ENCODE results near the gene PPP2R5C.

The PPP2R5C gene

GRCh38 chr14:101873076-101873825 lies 111.7 kb downstream of the PPP2R5C start:
- ChIA-PET POLR2A (no interaction called here), CTCF (interaction anchor here (2.1 kb wide), 1 partner anchor 11 kb away, joined by 5 read pairs; no protein-coding TSS in a partner anchor)
- DNase-seq (ENCODE audit: extremely low spot score) = no peak
- no peak for TF ChIP-seq CTCF (IDR thresholded peaks at IDR 0.05; ENCODE audit: control extremely low read depth, extremely low read depth, low read depth, missing control alignments)

- DNase-seq (ENCODE audit: extremely low spot score) = no peak
- TF ChIP-seq CTCF (IDR thresholded peaks at IDR 0.05; ENCODE audit: control extremely low read depth, extremely low read depth, low read depth, missing control alignments) = no peak
- ChIA-PET CTCF (interaction anchor here (1.2 to 2.1 kb wide), 5 partner anchors 12 to 167 kb away, joined by 3 to 13 read pairs (median 4); no protein-coding TSS in a partner anchor), POLR2A (no interaction called here)
These were observed 112.5 kb downstream of the PPP2R5C start for GRCh38 chr14:101873991-101874390.

- DNase-seq (ENCODE audit: extremely low spot score) = no peak
- ChIA-PET POLR2A (interaction anchor here (0.6 kb wide), 2 partner anchors 30 to 38 kb away, joined by 3 read pairs; no protein-coding TSS in a partner anchor), CTCF (interaction anchor here (1.2 to 2.1 kb wide), 7 partner anchors 9 to 168 kb away, joined by 3 to 13 read pairs (median 4); no protein-coding TSS in a partner anchor)
- no peak for TF ChIP-seq CTCF (IDR thresholded peaks at IDR 0.05; ENCODE audit: control extremely low read depth, extremely low read depth, low read depth, missing control alignments)
These were observed 113.7 kb downstream of the PPP2R5C start for GRCh38 chr14:101875041-101875726.

GRCh38 chr14:101875727-101876554 lies 114.4 kb downstream of the PPP2R5C start:
- no peak for TF ChIP-seq CTCF (IDR thresholded peaks at IDR 0.05; ENCODE audit: control extremely low read depth, extremely low read depth, low read depth, missing control alignments)
- ChIA-PET POLR2A (interaction anchor here (0.6 kb wide), 1 partner anchor 31 kb away, joined by 3 read pairs; no protein-coding TSS in a partner anchor), CTCF (interaction anchor here (1.6 to 1.8 kb wide), 4 partner anchors 8 to 106 kb away, joined by 4 to 13 read pairs (median 4); no protein-coding TSS in a partner anchor)
- DNase-seq (ENCODE audit: extremely low spot score) = no peak

GRCh38 chr14:101876555-101876938 lies 115.0 kb downstream of the PPP2R5C start:
- ChIA-PET CTCF (no interaction called here), POLR2A (interaction anchor here (0.7 kb wide), 1 partner anchor 65 kb away, joined by 9 read pairs; no protein-coding TSS in a partner anchor)
- no peak for TF ChIP-seq CTCF (IDR thresholded peaks at IDR 0.05; ENCODE audit: control extremely low read depth, extremely low read depth, low read depth, missing control alignments)
- DNase-seq (ENCODE audit: extremely low spot score) = peak; percentile 79

- TF ChIP-seq CTCF (IDR thresholded peaks at IDR 0.05; ENCODE audit: control extremely low read depth, extremely low read depth, low read depth, missing control alignments) = no peak
- POLR2A ChIA-PET = interaction anchor here (1.2 kb wide), 1 partner anchor 33 kb away, joined by 3 read pairs; no protein-coding TSS in a partner anchor
- no peak for DNase-seq (ENCODE audit: extremely low spot score)
- CTCF ChIA-PET = interaction anchor here (3.1 kb wide), 1 partner anchor 14 kb away, joined by 8 read pairs; no protein-coding TSS in a partner anchor
These were observed 116.3 kb downstream of the PPP2R5C start for GRCh38 chr14:101877766-101878165.

All from GM10248 (cell line).